ENCODE results near the gene DPP6. TPM values are rescaled to one million over a fixed set of nuclear protein-coding genes. Genes with fewer than 3 reads are reported as not detected.

The DPP6 gene
- total RNA-seq, 1 experiment from 2014 or later = not detected

GRCh38 chr7:154204046-154204445 is 151.8 kb downstream of the DPP6 start:
- H3K27ac ChIP-seq = no peak overlapping the region
- no peaks in the 10 kb centered on the region for H3K9me3 ChIP-seq (replicated peaks)
- no peaks in the 10 kb centered on the region for H3K36me3 ChIP-seq
- H3K4me3 ChIP-seq = no peak overlapping the region
- no peaks in the 10 kb centered on the region for H3K4me1 ChIP-seq
- H3K27me3 ChIP-seq = peaks cover 34% of the 10 kb centered on the region
- no peak for DNase-seq

- no peak overlapping the region for H3K4me3 ChIP-seq
- peaks cover 15% of the 10 kb centered on the region for H3K27me3 ChIP-seq
- no peak for DNase-seq
- no peaks in the 10 kb centered on the region for H3K9me3 ChIP-seq (replicated peaks)
- H3K4me1 ChIP-seq = no peaks in the 10 kb centered on the region
- no peak overlapping the region for H3K27ac ChIP-seq
- H3K36me3 ChIP-seq = no peaks in the 10 kb centered on the region
These were observed 160.7 kb downstream of the DPP6 start for GRCh38 chr7:154212861-154213260.

GRCh38 chr7:154217688-154218340 is 165.6 kb downstream of the DPP6 start:
- no peaks in the 10 kb centered on the region for H3K36me3 ChIP-seq
- no peak overlapping the region for H3K4me3 ChIP-seq
- no peak for DNase-seq
- H3K27ac ChIP-seq = no peak overlapping the region
- peaks cover 6% of the 10 kb centered on the region; the same call in 1 of the 2 replicates for H3K27me3 ChIP-seq
- H3K9me3 ChIP-seq (replicated peaks) = no peaks in the 10 kb centered on the region
- no peaks in the 10 kb centered on the region for H3K4me1 ChIP-seq

- H3K27me3 ChIP-seq = no peaks in the 10 kb centered on the region
- no peaks in the 10 kb centered on the region for H3K4me1 ChIP-seq
- H3K27ac ChIP-seq = no peak overlapping the region
- no peaks in the 10 kb centered on the region for H3K9me3 ChIP-seq (replicated peaks)
- no peak overlapping the region for H3K4me3 ChIP-seq
- peak; percentile 26 to 61 for DNase-seq
- H3K36me3 ChIP-seq = no peaks in the 10 kb centered on the region
These were observed 179.5 kb downstream of the DPP6 start for GRCh38 chr7:154231732-154232131.

- H3K27ac ChIP-seq = no peak overlapping the region
- no peaks in the 10 kb centered on the region for H3K9me3 ChIP-seq (replicated peaks)
- H3K4me3 ChIP-seq = no peak overlapping the region
- H3K36me3 ChIP-seq = no peaks in the 10 kb centered on the region
- DNase-seq = no peak
- H3K27me3 ChIP-seq = no peaks in the 10 kb centered on the region
- no peaks in the 10 kb centered on the region for H3K4me1 ChIP-seq
These were observed 180.5 kb downstream of the DPP6 start for GRCh38 chr7:154232700-154233099.

GRCh38 chr7:154241988-154242387 is 189.8 kb downstream of the DPP6 start:
- Histone ChIP-seq H3K4me3 (no peak overlapping the region), H3K36me3 (no peaks in the 10 kb centered on the region)

GRCh38 chr7:154242709-154243108 is 190.5 kb downstream of the DPP6 start:
- H3K36me3 ChIP-seq = no peaks in the 10 kb centered on the region
- no peak overlapping the region for H3K27ac ChIP-seq
- H3K4me1 ChIP-seq = no peaks in the 10 kb centered on the region
- peaks cover 5% of the 10 kb centered on the region for H3K27me3 ChIP-seq
- DNase-seq = no peak
- H3K4me3 ChIP-seq = no peak overlapping the region
- no peaks in the 10 kb centered on the region; the same call in 1 of the 2 replicates for H3K9me3 ChIP-seq (replicated peaks)

More at GRCh38 chr7:154241988-154242387, 189.8 kb downstream of the DPP6 start:
- H3K27me3 ChIP-seq = peaks cover 5% of the 10 kb centered on the region
- no peak for DNase-seq
- no peak overlapping the region for H3K27ac ChIP-seq
- no peaks in the 10 kb centered on the region; the same call in 1 of the 2 replicates for H3K9me3 ChIP-seq (replicated peaks)
- H3K4me1 ChIP-seq = no peaks in the 10 kb centered on the region

- Histone ChIP-seq H3K9me3 (replicated peaks) (no peaks in the 10 kb centered on the region), H3K4me3 (no peak overlapping the region), H3K4me1 (no peaks in the 10 kb centered on the region), H3K27me3 (peaks cover 9% of the 10 kb centered on the region), H3K36me3 (no peaks in the 10 kb centered on the region), H3K27ac (no peak overlapping the region)
- no peak for DNase-seq
These were observed 199.8 kb downstream of the DPP6 start for GRCh38 chr7:154252046-154252445.

- no peak for DNase-seq
- H3K36me3 ChIP-seq = no peaks in the 10 kb centered on the region
- no peak overlapping the region for H3K4me3 ChIP-seq
- H3K27me3 ChIP-seq = peaks cover 9% of the 10 kb centered on the region
- no peak overlapping the region for H3K27ac ChIP-seq
- H3K9me3 ChIP-seq (replicated peaks) = no peaks in the 10 kb centered on the region
- H3K4me1 ChIP-seq = no peaks in the 10 kb centered on the region
These were observed 201.6 kb downstream of the DPP6 start for GRCh38 chr7:154253810-154254209.

- no peaks in the 10 kb centered on the region for H3K36me3 ChIP-seq
These were observed 203.1 kb downstream of the DPP6 start for GRCh38 chr7:154255324-154255723.

GRCh38 chr7:154256150-154256549 is 204.0 kb downstream of the DPP6 start:
- DNase-seq = no peak
- no peaks in the 10 kb centered on the region for H3K4me1 ChIP-seq

More at GRCh38 chr7:154255324-154255723, 203.1 kb downstream of the DPP6 start:
- DNase-seq = no peak
- Histone ChIP-seq H3K9me3 (replicated peaks) (no peaks in the 10 kb centered on the region), H3K27ac (no peak overlapping the region), H3K27me3 (peaks cover 9% of the 10 kb centered on the region), H3K4me3 (no peak overlapping the region), H3K4me1 (no peaks in the 10 kb centered on the region)

GRCh38 chr7:154259396-154259795 is 207.2 kb downstream of the DPP6 start:
- no peaks in the 10 kb centered on the region for H3K27me3 ChIP-seq
- no peaks in the 10 kb centered on the region for H3K9me3 ChIP-seq (replicated peaks)
- H3K27ac ChIP-seq = no peak overlapping the region
- H3K4me3 ChIP-seq = no peak overlapping the region
- no peaks in the 10 kb centered on the region for H3K4me1 ChIP-seq
- no peaks in the 10 kb centered on the region for H3K36me3 ChIP-seq
- no peak for DNase-seq

More at GRCh38 chr7:154256150-154256549, 204.0 kb downstream of the DPP6 start:
- H3K27me3 ChIP-seq = peaks cover 7% of the 10 kb centered on the region
- no peak overlapping the region for H3K4me3 ChIP-seq
- H3K36me3 ChIP-seq = no peaks in the 10 kb centered on the region
- H3K27ac ChIP-seq = no peak overlapping the region
- H3K9me3 ChIP-seq (replicated peaks) = no peaks in the 10 kb centered on the region

GRCh38 chr7:154287356-154287755 is 235.2 kb downstream of the DPP6 start:
- Histone ChIP-seq H3K9me3 (replicated peaks) (no peaks in the 10 kb centered on the region), H3K4me1 (no peaks in the 10 kb centered on the region), H3K4me3 (no peak overlapping the region), H3K27me3 (peaks cover 13% of the 10 kb centered on the region; the same call in 1 of the 2 replicates), H3K36me3 (no peaks in the 10 kb centered on the region), H3K27ac (no peak overlapping the region)
- no peak for DNase-seq

- no peaks in the 10 kb centered on the region for H3K9me3 ChIP-seq (replicated peaks)
- H3K4me3 ChIP-seq = no peak overlapping the region
- peaks cover 13% of the 10 kb centered on the region; the same call in 1 of the 2 replicates for H3K27me3 ChIP-seq
- no peaks in the 10 kb centered on the region for H3K4me1 ChIP-seq
- H3K27ac ChIP-seq = no peak overlapping the region
- DNase-seq = no peak
- H3K36me3 ChIP-seq = no peaks in the 10 kb centered on the region
These were observed 236.9 kb downstream of the DPP6 start for GRCh38 chr7:154289119-154289518.

- Histone ChIP-seq H3K36me3 (no peaks in the 10 kb centered on the region), H3K4me3 (no peak overlapping the region), H3K4me1 (no peaks in the 10 kb centered on the region), H3K27me3 (peaks cover 21% of the 10 kb centered on the region), H3K27ac (no peak overlapping the region), H3K9me3 (replicated peaks) (no peaks in the 10 kb centered on the region)
- DNase-seq = no peak
These were observed 244.2 kb downstream of the DPP6 start for GRCh38 chr7:154296443-154296842.

GRCh38 chr7:154299736-154300135 is 247.5 kb downstream of the DPP6 start:
- Histone ChIP-seq H3K36me3 (no peaks in the 10 kb centered on the region), H3K4me3 (no peak overlapping the region), H3K27me3 (peaks cover 23% of the 10 kb centered on the region), H3K9me3 (replicated peaks) (no peaks in the 10 kb centered on the region), H3K27ac (no peak overlapping the region), H3K4me1 (no peaks in the 10 kb centered on the region)
- DNase-seq = no peak

Data from SJCRH30 (cell line).